Endothelial cell of umbilical vein (primary cell): ENCODE measurements around the gene KCNH2. TPM values are rescaled to one million over a fixed set of nuclear protein-coding genes. Genes with fewer than 3 reads are reported as not detected.

ENCODE experiments used
- BruUV-seq: library from RNA; stranded (reverse); fragments of 400-500 nt; replicated peaks from 2 replicates; lab custom pipeline; 2021; lab: Mats Ljungman, UMichigan
- CTCF ChIA-PET: fragments of 300-600, 350-600 bp; sonication (Branson Sonifier 250); formaldehyde crosslinking; loops from one replicate; lab custom pipeline; 2021; ENCODE audit warnings: antibody characterized with exemption, inconsistent platforms; lab: Charles Lee
- POLR2A ChIA-PET: fragments of 300-600, 350-600 bp; sonication (Branson Sonifier 250); formaldehyde crosslinking; loops from one replicate; lab custom pipeline; 2021; ENCODE audit warnings: antibody characterized with exemption, inconsistent platforms; lab: Charles Lee
- DNase-seq: peaks from one replicate; pipeline ENCODE4 v3.0.0-alpha.2; 2011; ENCODE audit warnings: low read depth, low spot score
- FAIRE-seq: peaks from 2 replicates; lab custom pipeline; 2011; peaks lifted over from hg19 to GRCh38; lab: Jason Lieb, UNC
- H2AFZ ChIP-seq: 2 replicates; pipeline ENCODE4 v1.6.0; 2012; ENCODE audit warnings: low read depth, low read length, control low read depth, inconsistent platforms
- H3K27ac ChIP-seq: 2 replicates; pipeline ENCODE4 v1.5.1; 2011; ENCODE audit warnings: low read depth, mild to moderate bottlenecking, control low read depth, low read length, moderate library complexity; ENCODE audit not compliant: insufficient read depth
- H3K27me3 ChIP-seq, 2 experiments: 2 replicates each; pipeline versions ENCODE4 v1.6.0 to v1.6.1; 2011; ENCODE audit warnings: low read length in 2 of 2, mixed read lengths in 1 of 2; ENCODE audit not compliant: control insufficient read depth in 2 of 2, insufficient read depth in 2 of 2
- H3K36me3 ChIP-seq, 2 experiments: 2 replicates in 1 of 2; 3 replicates in 1 of 2; pipeline ENCODE4 v1.5.1; 2011; ENCODE audit warnings: low read length in 2 of 2, mild to moderate bottlenecking in 1 of 2, moderate library complexity in 1 of 2; ENCODE audit not compliant: control insufficient read depth in 2 of 2, insufficient read depth in 2 of 2; ENCODE audit errors: extremely low read depth in 1 of 2
- H3K4me1 ChIP-seq: 3 replicates; pipeline ENCODE4 v1.5.1; 2011; ENCODE audit warnings: mild to moderate bottlenecking, low read length; ENCODE audit not compliant: control insufficient read depth, insufficient read depth; ENCODE audit errors: extremely low read depth
- H3K4me2 ChIP-seq: 2 replicates; pipeline ENCODE4 v1.6.1; 2011; ENCODE audit warnings: low read length, control low read depth, mixed read lengths; ENCODE audit not compliant: insufficient read depth
- H3K4me3 ChIP-seq, 3 experiments: fragments of 200-600 bp in 1 of 3; sonication (generic), shearing (Covaris generic) in 1 of 3; replicated peaks in 1 of 3; 2 replicates each; pipeline ENCODE4 v1.5.1; 2011 to 2016; ENCODE audit warnings: control low read depth in 3 of 3, low read length in 3 of 3, mild to moderate bottlenecking in 2 of 3, inconsistent platforms in 1 of 3, low read depth in 1 of 3, moderate library complexity in 1 of 3; ENCODE audit not compliant: insufficient read depth in 1 of 3
- H3K79me2 ChIP-seq: 2 replicates; pipeline ENCODE4 v1.6.0; 2012; ENCODE audit warnings: low read length, inconsistent platforms; ENCODE audit not compliant: control insufficient read depth, insufficient read depth
- H3K9ac ChIP-seq: replicated peaks from 2 replicates; pipeline ENCODE3; 2011; ENCODE audit warnings: low read length, control low read depth; ENCODE audit not compliant: insufficient read depth; ENCODE audit errors: extremely low read depth
- H3K9me1 ChIP-seq: replicated peaks from 3 replicates; pipeline ENCODE4 v1.6.0; 2011; ENCODE audit warnings: mild to moderate bottlenecking, low read length; ENCODE audit not compliant: control insufficient read depth, insufficient read depth; ENCODE audit errors: extremely low read depth
- H3K9me3 ChIP-seq: replicated peaks from 2 replicates; pipeline ENCODE4 v1.5.1; 2012; ENCODE audit warnings: low read length, inconsistent platforms; ENCODE audit not compliant: control insufficient read depth, insufficient read depth
- H4K20me1 ChIP-seq: replicated peaks from 2 replicates; pipeline ENCODE3; 2011; ENCODE audit warnings: mild to moderate bottlenecking, low read length; ENCODE audit not compliant: control insufficient read depth, insufficient read depth; ENCODE audit errors: extremely low read depth
- EZH2 ChIP-seq: IDR thresholded peaks from 2 replicates; pipeline ENCODE4 v1.6.1; 2012; ENCODE audit warnings: borderline replicate concordance, low read depth, mild to moderate bottlenecking, moderate library complexity, low read length, inconsistent platforms; ENCODE audit not compliant: severe bottlenecking
- FOS ChIP-seq: IDR thresholded peaks from 2 replicates; pipeline ENCODE4 v1.6.1; 2011; ENCODE audit warnings: mild to moderate bottlenecking, low read length, moderate library complexity, borderline replicate concordance; ENCODE audit not compliant: insufficient read depth
- GATA2 ChIP-seq: IDR thresholded peaks from 2 replicates; pipeline ENCODE4 v1.7.0; 2011; ENCODE audit warnings: low read depth, mild to moderate bottlenecking, moderate library complexity, mixed read lengths, low read length; ENCODE audit not compliant: insufficient read length, insufficient read depth
- JUN ChIP-seq: IDR thresholded peaks from 2 replicates; pipeline ENCODE4 v1.6.1; 2011; ENCODE audit warnings: borderline replicate concordance, low read depth; ENCODE audit not compliant: insufficient read length, insufficient read depth
- MYC ChIP-seq: IDR thresholded peaks from one replicate; pipeline ENCODE4 v1.6.1; 2011; ENCODE audit warnings: mild to moderate bottlenecking, low read depth, low read length
- POLR2A ChIP-seq: IDR thresholded peaks from 2 replicates; pipeline ENCODE4 v1.6.1; 2012; ENCODE audit warnings: low read depth, mild to moderate bottlenecking, control low read depth, low read length
- POLR2AphosphoS5 ChIP-seq: IDR thresholded peaks from 2 replicates; pipeline ENCODE4 v1.6.1; 2012; ENCODE audit warnings: low read depth, mild to moderate bottlenecking, control low read depth, low read length, moderate library complexity; ENCODE audit not compliant: insufficient read depth
- dilution Hi-C: fragments of 300-500 bp; cut with MboI; formaldehyde crosslinking; loops from one replicate; pipeline ENCODE4 v1.15.0; 2019; ENCODE audit warnings: low sequenced_read_pairs; ENCODE audit not compliant: extremely low pct_ligation_motif_present
- intact Hi-C: fragments of 100-400 bp; cut with micrococcal nuclease; formaldehyde crosslinking; loops from one replicate; pipeline ENCODE4 v1.10.0; 2022
- polyA plus RNA-seq, 4 experiments: library from polyadenylated mRNA; depleted of rRNA in 3 of 4; stranded (reverse) in 3 of 4; unstranded in 1 of 4; fragments of >200 nt; gene quantifications; 2 replicates each; pipeline versions ENCODE4 v1.2.1 to v1.2.3, GENCODE V29; 2011 to 2012; ENCODE audit warnings: missing spikeins in 1 of 4
- total RNA-seq: library from RNA; stranded (reverse); gene quantifications from 2 replicates; pipeline ENCODE4 v1.2.3, GENCODE V29; 2021
- TF ChIP-seq, protein P1 (sequence below): IDR thresholded peaks from 2 replicates; pipeline ENCODE4 v1.6.1; 2011; ENCODE audit not compliant: insufficient read depth, insufficient read length
- TF ChIP-seq, protein P2 (sequence below), 2 donors: IDR thresholded peaks; 1 replicate in 1 of 2; 2 replicates in 1 of 2; pipeline ENCODE4 v1.5.1; 2011; ENCODE audit warnings: low read length in 2 of 2, mild to moderate bottlenecking in 2 of 2, moderate library complexity in 2 of 2, control low read depth in 1 of 2, inconsistent platforms in 1 of 2, low read depth in 1 of 2; ENCODE audit not compliant: insufficient read depth in 1 of 2; ENCODE audit errors: extremely low read depth in 1 of 2

The KCNH2 gene
- total and polyA plus RNA-seq, 2 donors (not counting 3 experiments of a cell fraction or from before 2014, with no cell fraction given) = 0.03 to 0.09 TPM

DNA sequence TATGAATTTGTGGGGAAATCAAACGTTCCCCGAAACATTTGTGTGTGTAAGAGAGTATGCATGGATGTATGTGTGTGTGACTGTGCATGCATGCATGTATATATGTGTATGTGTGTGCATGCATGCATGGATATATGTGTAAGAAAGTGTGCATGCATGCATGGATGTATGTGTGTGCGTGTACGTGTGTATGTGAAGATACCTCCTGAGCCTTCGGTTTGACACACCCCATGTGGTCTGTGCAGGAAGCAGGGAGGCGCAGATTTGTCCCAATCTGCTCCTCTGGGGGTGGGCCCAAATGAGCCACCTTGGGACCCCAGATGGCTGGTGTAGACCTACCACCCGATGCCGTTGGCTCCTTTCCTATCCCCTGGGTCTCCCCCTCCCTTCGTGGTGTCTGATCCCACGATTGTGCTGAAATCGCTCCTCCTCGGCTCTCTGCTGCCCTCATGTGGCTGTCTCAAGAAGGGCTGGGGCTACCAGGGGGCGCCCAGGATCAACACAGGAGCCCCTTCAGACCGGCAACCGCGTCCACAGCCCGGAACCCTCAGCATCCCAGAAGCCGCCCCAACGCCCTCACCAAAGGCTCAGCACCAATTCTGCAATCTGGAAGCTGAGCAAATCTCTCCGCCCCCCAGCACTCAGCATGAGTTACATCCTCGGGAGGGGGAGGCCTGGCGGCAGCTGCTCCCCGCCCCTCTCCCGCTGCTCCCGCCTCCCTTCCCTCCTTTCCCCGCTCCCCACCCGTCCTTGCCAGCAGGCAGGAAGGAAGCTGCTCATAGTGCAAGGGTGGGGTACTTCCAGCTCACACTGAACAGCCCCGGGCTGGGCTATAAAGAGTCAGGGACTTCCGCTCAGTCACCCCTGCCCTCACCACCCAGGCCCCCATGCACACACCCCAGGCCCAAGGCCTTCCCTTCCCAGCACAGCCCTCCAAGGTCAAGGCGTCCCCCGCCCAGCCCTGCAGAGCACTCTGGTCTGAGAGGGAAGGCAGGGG is 10.4 kb upstream of the KCNH2 start:
- Histone ChIP-seq H3K36me3 (no peaks in the 10 kb centered on the region), H3K9me3 (peaks cover 2% of the 10 kb centered on the region), H3K79me2 (no peaks in the 10 kb centered on the region), H2AFZ (peak overlapping the region; percentile 40), H3K4me3 (no peak overlapping the region), H3K27me3 (peaks cover 0 to 1% of the 10 kb centered on the region in 2 experiments), H3K4me2 (peak overlapping the region; percentile 26), H3K9me1 (no peaks in the 10 kb centered on the region), H3K9ac (no peak overlapping the region), H3K27ac (peak overlapping the region; percentile 52), H4K20me1 (no peaks in the 10 kb centered on the region), H3K4me1 (peaks cover 26% of the 10 kb centered on the region)
- BruUV-seq = no TSS peak
- FAIRE-seq = peak; percentile 97
- dilution Hi-C loops = no loop called here
- ChIA-PET POLR2A (no interaction called here), CTCF (interaction anchor here (0.6 to 3.3 kb wide), 33 partner anchors 9 to 619 kb away, joined by 3 to 42 read pairs (median 4); partner anchors contain the start of gene ABCB8)
- intact Hi-C loops = loop anchor here (1.0 to 10.0 kb wide), 9 partner anchors 20 to 701 kb away; partner anchors contain the start of genes GIMAP4 and SLC4A2
- TF ChIP-seq GATA2 (peak; percentile 32), MYC (no peak), POLR2AphosphoS5 (peak; percentile 97), JUN (no peak), EZH2 (peak; percentile 46), POLR2A (peak; percentile 47), FOS (peak; percentile 88)
- TF ChIP-seq, protein P1, sequence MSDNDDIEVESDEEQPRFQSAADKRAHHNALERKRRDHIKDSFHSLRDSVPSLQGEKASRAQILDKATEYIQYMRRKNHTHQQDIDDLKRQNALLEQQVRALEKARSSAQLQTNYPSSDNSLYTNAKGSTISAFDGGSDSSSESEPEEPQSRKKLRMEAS = no peak
- TF ChIP-seq, protein P2, sequence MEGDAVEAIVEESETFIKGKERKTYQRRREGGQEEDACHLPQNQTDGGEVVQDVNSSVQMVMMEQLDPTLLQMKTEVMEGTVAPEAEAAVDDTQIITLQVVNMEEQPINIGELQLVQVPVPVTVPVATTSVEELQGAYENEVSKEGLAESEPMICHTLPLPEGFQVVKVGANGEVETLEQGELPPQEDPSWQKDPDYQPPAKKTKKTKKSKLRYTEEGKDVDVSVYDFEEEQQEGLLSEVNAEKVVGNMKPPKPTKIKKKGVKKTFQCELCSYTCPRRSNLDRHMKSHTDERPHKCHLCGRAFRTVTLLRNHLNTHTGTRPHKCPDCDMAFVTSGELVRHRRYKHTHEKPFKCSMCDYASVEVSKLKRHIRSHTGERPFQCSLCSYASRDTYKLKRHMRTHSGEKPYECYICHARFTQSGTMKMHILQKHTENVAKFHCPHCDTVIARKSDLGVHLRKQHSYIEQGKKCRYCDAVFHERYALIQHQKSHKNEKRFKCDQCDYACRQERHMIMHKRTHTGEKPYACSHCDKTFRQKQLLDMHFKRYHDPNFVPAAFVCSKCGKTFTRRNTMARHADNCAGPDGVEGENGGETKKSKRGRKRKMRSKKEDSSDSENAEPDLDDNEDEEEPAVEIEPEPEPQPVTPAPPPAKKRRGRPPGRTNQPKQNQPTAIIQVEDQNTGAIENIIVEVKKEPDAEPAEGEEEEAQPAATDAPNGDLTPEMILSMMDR (IDR thresholded peaks at IDR 0.05; ENCODE audit: extremely low read depth in 1 of 2, insufficient read depth in 1 of 2, low read depth in 1 of 2, low read length in 2 of 2) = peak; percentile 93 to 96
- peak; percentile 87 for DNase-seq
